KOPT-K1 (cell line): Measurements from ENCODE around the gene PKD2L2.
"Not testable (repeated sequence)": the region's sequence is repeated elsewhere in the genome, so short reads cannot be mapped to it uniquely, and the experiment has no call there.

Experiments used
- H3K27ac ChIP-seq: fragments of 200-600 bp; sonication (generic); 2 replicates; pipeline ENCODE4 v1.5.1; 2016; ENCODE audit warnings: antibody characterized with exemption, mild to moderate bottlenecking, low read depth, low read length; ENCODE audit not compliant: poor library complexity, severe bottlenecking
- H3K36me3 ChIP-seq: fragments of 200-600 bp; sonication (generic); 2 replicates; pipeline ENCODE4 v1.5.1; 2017; ENCODE audit warnings: antibody characterized with exemption, mild to moderate bottlenecking, low read length, moderate library complexity; ENCODE audit not compliant: insufficient read depth
- H3K9me3 ChIP-seq: fragments of 200-600 bp; sonication (generic); 2 replicates; pipeline ENCODE4 v1.5.1; 2017; ENCODE audit warnings: antibody characterized with exemption, low read length, mild to moderate bottlenecking; ENCODE audit not compliant: insufficient read depth, poor library complexity, severe bottlenecking

The PKD2L2 gene

GRCh38 chr5:137916923-137917322, 27.7 kb downstream of the PKD2L2 start:
- Histone ChIP-seq H3K27ac (no peak overlapping the region), H3K9me3 (peaks cover 16% of the 10 kb centered on the region), H3K36me3 (no peaks in the 10 kb centered on the region)

- H3K27ac ChIP-seq: no peak overlapping the region
- H3K9me3 ChIP-seq: peaks cover under 1% of the 10 kb centered on the region
- H3K36me3 ChIP-seq: no peaks in the 10 kb centered on the region
These were observed 32.7 kb downstream of the PKD2L2 start for GRCh38 chr5:137921931-137922330.

- H3K36me3 ChIP-seq: 0 out of 2 replicates have a peak, but pooled peaks cover 9% of the 10 kb centered on the region
- H3K27ac ChIP-seq: no peak overlapping the region
- no peaks in the 10 kb centered on the region for H3K9me3 ChIP-seq
These were observed 34.6 kb downstream of the PKD2L2 start for GRCh38 chr5:137923856-137924255.

- peaks cover 28% of the 10 kb centered on the region for H3K36me3 ChIP-seq
- no peaks in the 10 kb centered on the region for H3K9me3 ChIP-seq
- no peak overlapping the region for H3K27ac ChIP-seq
These were observed 43.5 kb downstream of the PKD2L2 start for GRCh38 chr5:137932800-137933199.

GRCh38 chr5:137933491-137933911, 44.2 kb downstream of the PKD2L2 start:
- no peak overlapping the region for H3K27ac ChIP-seq
- no peaks in the 10 kb centered on the region for H3K9me3 ChIP-seq
- H3K36me3 ChIP-seq: peaks cover 29% of the 10 kb centered on the region

GRCh38 chr5:137935190-137935589, 45.9 kb downstream of the PKD2L2 start:
- peaks cover 40% of the 10 kb centered on the region for H3K36me3 ChIP-seq
- H3K9me3 ChIP-seq: no peaks in the 10 kb centered on the region
- H3K27ac ChIP-seq: no peak overlapping the region

- Histone ChIP-seq H3K9me3 (no peaks in the 10 kb centered on the region), H3K36me3 (peaks cover 45% of the 10 kb centered on the region), H3K27ac (no peak overlapping the region)
These were observed 46.4 kb downstream of the PKD2L2 start for GRCh38 chr5:137935694-137936093.

- no peak overlapping the region for H3K27ac ChIP-seq
- H3K36me3 ChIP-seq: peaks cover 69% of the 10 kb centered on the region
- H3K9me3 ChIP-seq: no peaks in the 10 kb centered on the region
These were observed 48.9 kb downstream of the PKD2L2 start for GRCh38 chr5:137937994-137938750.

GRCh38 chr5:137938751-137939143, 49.5 kb downstream of the PKD2L2 start:
- peaks cover 75% of the 10 kb centered on the region for H3K36me3 ChIP-seq
- no peak overlapping the region for H3K27ac ChIP-seq
- no peaks in the 10 kb centered on the region for H3K9me3 ChIP-seq

GRCh38 chr5:137939331-137939730, 50.1 kb downstream of the PKD2L2 start:
- no peaks in the 10 kb centered on the region for H3K9me3 ChIP-seq
- no peak overlapping the region for H3K27ac ChIP-seq
- H3K36me3 ChIP-seq: peaks cover 81% of the 10 kb centered on the region

GRCh38 chr5:137944280-137944679, 55.0 kb downstream of the PKD2L2 start:
- H3K9me3 ChIP-seq, H3K27ac ChIP-seq: not testable (repeated sequence)
- peaks cover 100% of the 10 kb centered on the region for H3K36me3 ChIP-seq

GRCh38 chr5:137945825-137946224, 56.6 kb downstream of the PKD2L2 start:
- Histone ChIP-seq H3K9me3 (no peaks in the 10 kb centered on the region), H3K36me3 (peaks cover 100% of the 10 kb centered on the region), H3K27ac (no peak overlapping the region)

- Histone ChIP-seq H3K36me3 (peaks cover 99% of the 10 kb centered on the region), H3K27ac (no peak overlapping the region), H3K9me3 (no peaks in the 10 kb centered on the region)
These were observed 65.0 kb downstream of the PKD2L2 start for GRCh38 chr5:137954131-137954879.

GRCh38 chr5:137957948-137958347, 68.7 kb downstream of the PKD2L2 start:
- Histone ChIP-seq H3K36me3 (peaks cover 99% of the 10 kb centered on the region), H3K9me3 (no peaks in the 10 kb centered on the region), H3K27ac (no peak overlapping the region)

GRCh38 chr5:137959488-137959887, 70.2 kb downstream of the PKD2L2 start:
- Histone ChIP-seq H3K27ac (no peak overlapping the region), H3K9me3 (no peaks in the 10 kb centered on the region), H3K36me3 (peaks cover 100% of the 10 kb centered on the region)
